Measurements from ENCODE around the gene CELF1. TPM values are rescaled to one million over a fixed set of nuclear protein-coding genes. Genes with fewer than 3 reads are reported as not detected.

The CELF1 gene
- total RNA-seq, 1 experiment from 2014 or later = 119 TPM

DNA sequence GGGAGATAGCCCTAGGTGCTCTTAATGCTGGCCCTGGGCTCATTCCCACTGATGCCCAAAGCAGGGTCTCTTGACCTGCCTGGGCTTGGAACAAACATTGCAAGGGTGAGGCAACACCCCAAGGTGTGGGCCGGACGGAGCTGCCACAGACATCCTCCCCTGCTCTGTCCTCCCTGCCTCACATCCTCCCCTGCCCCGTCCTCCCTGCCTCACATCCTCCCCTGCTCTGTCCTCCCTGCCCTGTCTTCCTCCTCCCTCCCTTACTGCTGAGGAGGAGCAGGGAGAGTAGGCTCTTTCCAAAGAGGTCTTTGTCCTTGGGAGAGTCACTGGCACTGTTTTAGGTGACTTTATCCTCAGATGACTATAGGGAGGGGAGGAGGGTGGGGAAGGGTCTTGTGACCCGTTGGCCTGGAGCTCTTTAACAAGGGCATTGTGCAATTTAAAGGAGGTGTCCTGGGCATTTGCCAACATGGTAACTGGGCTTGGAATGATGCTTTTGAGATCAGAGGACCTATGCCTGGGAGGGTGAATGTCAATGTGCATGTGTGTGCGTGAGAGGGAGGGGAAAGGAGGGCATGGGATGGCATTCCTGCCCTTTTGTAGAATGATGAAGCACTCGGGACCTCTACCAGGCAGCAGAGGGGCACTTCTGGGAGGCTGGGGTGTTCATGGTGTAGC, 34.2 kb upstream of the CELF1 start:
- no peak overlapping the region for H3K4me3 ChIP-seq (ENCODE audit: insufficient read depth, low read depth, low read length)
- H3K36me3 ChIP-seq (replicated peaks; ENCODE audit: control insufficient read depth, insufficient read depth, low read length) = peaks cover 14% of the 10 kb centered on the region
- peaks cover 1% of the 10 kb centered on the region; the same call in 1 of the 2 replicates for H3K27me3 ChIP-seq (ENCODE audit: control insufficient read depth, insufficient read depth, low read length)
- peak; percentile 40 for DNase-seq

DNA sequence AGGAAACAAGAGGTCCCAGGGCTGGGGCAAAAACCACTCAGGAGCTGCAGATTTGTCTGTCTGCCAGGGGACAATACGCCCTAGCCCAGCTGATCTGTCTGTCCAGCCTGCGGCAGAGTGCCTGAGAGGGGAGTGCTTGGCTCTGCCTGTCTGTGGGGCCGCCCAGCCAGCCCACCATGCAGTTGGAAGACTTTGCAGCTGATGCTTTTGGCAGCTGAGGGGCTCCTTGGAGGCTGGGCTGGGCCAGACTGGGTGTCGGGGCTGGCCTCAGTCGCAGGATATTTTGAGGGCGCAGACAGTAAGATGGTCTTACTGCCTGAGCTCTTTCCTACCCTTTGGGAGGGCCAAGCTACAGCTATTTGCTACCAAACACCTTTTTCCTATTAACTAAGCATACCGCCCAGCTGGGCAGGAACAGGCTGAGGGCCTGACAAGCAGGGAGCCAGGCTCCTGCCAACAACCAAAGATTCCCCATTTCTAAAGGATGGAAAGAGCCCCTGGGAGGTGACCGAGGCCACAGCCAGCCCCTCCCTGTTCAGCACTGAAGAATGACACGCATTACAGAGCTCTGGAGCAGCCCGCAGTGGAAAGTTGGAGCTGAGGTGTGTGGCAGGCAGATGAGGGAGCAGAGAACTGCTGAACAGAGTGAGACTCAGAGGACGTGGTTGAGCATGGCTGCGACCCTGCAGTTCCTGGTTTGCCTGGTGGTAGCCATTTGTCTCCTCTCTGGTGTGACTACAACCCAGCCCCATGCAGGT, 33.3 kb upstream of the CELF1 start, which contains the start of gene FAM180B:
Gene FAM180B (plus strand): TSS at position 581 of the 758 bp plus-strand sequence. CDS start 91 bp downstream, at position 672.
- Histone ChIP-seq H3K36me3 (replicated peaks; ENCODE audit: control insufficient read depth, insufficient read depth, low read length) (peaks cover 23% of the 10 kb centered on the region), H3K4me3 (ENCODE audit: insufficient read depth, low read depth, low read length) (no peak within 1 kb of the TSS), H3K27me3 (ENCODE audit: control insufficient read depth, insufficient read depth, low read length) (no peaks in the 10 kb centered on the region)
- peak; percentile 54 for DNase-seq

DNA sequence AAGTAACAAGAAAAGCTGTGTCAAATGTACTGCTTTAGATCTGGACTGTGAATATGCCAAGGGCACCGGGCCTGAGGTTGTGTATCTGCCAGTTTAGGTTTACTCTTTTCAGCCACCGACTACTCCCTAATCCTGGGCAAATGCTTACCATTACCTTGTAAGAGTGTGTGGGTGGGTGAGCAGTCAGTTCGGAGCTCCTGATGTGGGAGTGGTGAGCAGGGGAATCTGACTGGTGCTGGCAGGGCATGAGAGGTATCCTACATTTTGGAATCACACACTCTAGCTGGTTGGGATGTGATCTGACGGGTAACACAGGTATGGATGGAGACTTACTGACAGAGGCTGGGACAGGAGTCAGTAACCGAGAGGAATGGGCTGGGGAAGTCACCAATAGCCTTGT, 30.9 kb upstream of the CELF1 start:
- Histone ChIP-seq H3K27me3 (ENCODE audit: control insufficient read depth, insufficient read depth, low read length) (no peaks in the 10 kb centered on the region), H3K36me3 (replicated peaks; ENCODE audit: control insufficient read depth, insufficient read depth, low read length) (peaks cover 30% of the 10 kb centered on the region), H3K4me3 (ENCODE audit: insufficient read depth, low read depth, low read length) (no peak overlapping the region)
- no peak for DNase-seq

DNA sequence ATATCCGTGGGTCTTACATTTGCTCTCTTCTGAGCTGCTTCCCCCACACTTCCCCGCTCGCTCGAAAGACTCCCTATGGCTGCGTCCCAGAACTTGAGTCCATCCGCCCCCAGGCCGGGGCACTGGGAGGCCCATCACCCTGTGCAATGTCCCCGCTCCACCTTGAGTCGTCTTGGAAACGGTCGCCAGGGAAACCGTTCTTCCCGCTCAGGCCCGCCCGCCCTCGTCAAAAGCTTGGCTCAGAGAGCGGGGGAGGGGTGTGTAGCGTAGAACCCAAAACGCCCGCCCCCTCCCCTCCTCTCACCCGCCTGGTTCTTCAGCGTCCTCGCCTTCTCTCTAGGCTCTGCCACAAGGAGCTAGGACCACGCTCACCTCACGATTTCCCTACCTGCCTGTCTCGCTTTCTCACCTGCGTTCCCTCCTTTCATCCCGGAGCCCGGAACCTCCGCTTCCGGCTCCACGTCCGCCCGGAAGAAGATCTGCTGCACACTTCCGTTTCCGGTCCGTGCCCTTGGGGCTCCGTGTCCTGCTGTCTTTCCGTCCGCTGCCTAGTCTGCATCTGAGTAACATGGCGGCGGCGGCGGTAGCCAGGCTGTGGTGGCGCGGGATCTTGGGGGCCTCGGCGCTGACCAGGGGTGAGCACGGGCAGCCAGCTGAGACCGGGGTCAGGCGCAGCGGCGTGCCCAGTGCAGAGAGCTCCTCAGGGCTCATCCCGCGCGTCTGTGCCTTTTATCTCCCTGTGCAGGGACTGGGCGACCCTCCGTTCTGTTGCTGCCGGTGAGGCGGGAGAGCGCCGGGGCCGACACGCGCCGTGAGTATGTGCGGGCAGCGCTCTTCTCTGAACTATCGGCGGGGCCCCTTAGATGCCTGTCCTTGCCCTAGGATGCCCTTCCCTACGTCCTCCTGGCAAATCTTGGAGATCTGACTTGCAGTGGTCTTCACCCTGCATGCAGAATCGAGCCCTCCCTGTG, 25.9 kb upstream of the CELF1 start, which contains the start of the genes KBTBD4 and NDUFS3:
Gene KBTBD4 (minus strand): TSS at position 447 of the 971 bp plus-strand sequence. CDS start 19 bp downstream, at position 428.
Gene NDUFS3 (plus strand): TSS at position 551 of the 971 bp plus-strand sequence. CDS start 18 bp downstream, at position 569.
- peak within 1 kb of the TSS; percentile 99 for H3K4me3 ChIP-seq (ENCODE audit: insufficient read depth, low read depth, low read length)
- H3K27me3 ChIP-seq (ENCODE audit: control insufficient read depth, insufficient read depth, low read length) = no peaks in the 10 kb centered on the region
- peaks cover 32% of the 10 kb centered on the region for H3K36me3 ChIP-seq (replicated peaks; ENCODE audit: control insufficient read depth, insufficient read depth, low read length)
- DNase-seq = peak; percentile 95

DNA sequence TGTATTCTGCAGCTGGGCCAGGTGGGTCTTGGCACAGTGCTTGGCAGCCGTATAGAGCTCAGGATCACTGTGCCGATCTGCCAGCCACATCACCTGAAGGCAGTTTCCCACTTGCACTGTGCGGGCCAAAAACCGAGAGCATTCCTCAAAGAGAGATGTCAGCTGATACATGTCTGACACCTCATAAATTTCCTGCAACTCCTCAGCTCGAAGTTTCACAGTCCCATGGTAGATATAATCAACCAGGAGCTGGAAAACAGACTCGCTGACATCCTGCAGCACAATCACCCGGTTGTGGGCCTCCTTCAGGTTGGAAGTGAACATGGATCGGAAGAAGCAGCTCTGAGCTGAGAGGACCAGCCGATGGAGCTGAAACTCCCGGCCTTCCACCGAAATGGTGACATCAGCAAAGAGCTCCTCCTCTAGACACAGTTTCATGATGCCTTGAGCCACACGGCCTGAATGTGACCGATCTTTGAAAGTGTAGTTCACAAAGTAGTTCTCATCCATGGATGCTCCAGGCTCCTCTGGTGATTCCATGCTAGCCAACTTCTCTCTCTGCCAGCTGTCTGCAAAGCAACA, 24.6 kb upstream of the CELF1 start:
- no peak overlapping the region for H3K4me3 ChIP-seq (ENCODE audit: insufficient read depth, low read depth, low read length)
- DNase-seq = peak; percentile 13
- no peaks in the 10 kb centered on the region for H3K27me3 ChIP-seq (ENCODE audit: control insufficient read depth, insufficient read depth, low read length)
- H3K36me3 ChIP-seq (replicated peaks; ENCODE audit: control insufficient read depth, insufficient read depth, low read length) = peaks cover 36% of the 10 kb centered on the region

GRCh38 chr11:47573321-47573720, 20.4 kb upstream of the CELF1 start:
- no peak overlapping the region for H3K4me3 ChIP-seq (ENCODE audit: insufficient read depth, low read depth, low read length)
- no peak for DNase-seq
- no peaks in the 10 kb centered on the region for H3K27me3 ChIP-seq (ENCODE audit: control insufficient read depth, insufficient read depth, low read length)
- H3K36me3 ChIP-seq (replicated peaks; ENCODE audit: control insufficient read depth, insufficient read depth, low read length) = peaks cover 23% of the 10 kb centered on the region

GRCh38 chr11:47572715-47573255, 19.9 kb upstream of the CELF1 start:
- no peak overlapping the region for H3K4me3 ChIP-seq (ENCODE audit: insufficient read depth, low read depth, low read length)
- no peaks in the 10 kb centered on the region for H3K27me3 ChIP-seq (ENCODE audit: control insufficient read depth, insufficient read depth, low read length)
- no peak for DNase-seq
- H3K36me3 ChIP-seq (replicated peaks; ENCODE audit: control insufficient read depth, insufficient read depth, low read length) = peaks cover 22% of the 10 kb centered on the region

DNA sequence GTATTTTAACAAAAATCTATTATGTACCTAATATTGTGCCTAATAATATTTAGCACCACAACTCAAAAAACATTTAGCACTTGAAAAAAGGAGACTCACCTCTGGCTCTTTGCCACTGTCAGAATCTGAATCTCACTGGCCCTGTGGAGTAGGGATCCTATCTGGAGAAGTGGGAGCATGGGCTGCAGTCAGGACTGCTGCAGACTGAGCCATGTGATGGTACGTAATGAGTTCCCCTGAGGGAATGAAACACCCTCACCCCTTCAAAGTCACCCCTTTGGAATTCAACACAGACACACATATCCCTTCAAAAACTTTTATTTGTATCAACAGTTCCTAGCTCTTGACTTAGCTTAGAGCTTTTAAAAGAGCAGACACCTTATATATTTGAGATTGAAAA, 19.0 kb upstream of the CELF1 start:
- Histone ChIP-seq H3K36me3 (replicated peaks; ENCODE audit: control insufficient read depth, insufficient read depth, low read length) (peaks cover 19% of the 10 kb centered on the region), H3K4me3 (ENCODE audit: insufficient read depth, low read depth, low read length) (no peak overlapping the region), H3K27me3 (ENCODE audit: control insufficient read depth, insufficient read depth, low read length) (no peaks in the 10 kb centered on the region)
- DNase-seq = no peak

- DNase-seq = no peak
- peaks cover 19% of the 10 kb centered on the region for H3K36me3 ChIP-seq (replicated peaks; ENCODE audit: control insufficient read depth, insufficient read depth, low read length)
- H3K4me3 ChIP-seq (ENCODE audit: insufficient read depth, low read depth, low read length) = no peak overlapping the region
- H3K27me3 ChIP-seq (ENCODE audit: control insufficient read depth, insufficient read depth, low read length) = no peaks in the 10 kb centered on the region
Measured at GRCh38 chr11:47571357-47571729, 18.4 kb upstream of the CELF1 start.

DNA sequence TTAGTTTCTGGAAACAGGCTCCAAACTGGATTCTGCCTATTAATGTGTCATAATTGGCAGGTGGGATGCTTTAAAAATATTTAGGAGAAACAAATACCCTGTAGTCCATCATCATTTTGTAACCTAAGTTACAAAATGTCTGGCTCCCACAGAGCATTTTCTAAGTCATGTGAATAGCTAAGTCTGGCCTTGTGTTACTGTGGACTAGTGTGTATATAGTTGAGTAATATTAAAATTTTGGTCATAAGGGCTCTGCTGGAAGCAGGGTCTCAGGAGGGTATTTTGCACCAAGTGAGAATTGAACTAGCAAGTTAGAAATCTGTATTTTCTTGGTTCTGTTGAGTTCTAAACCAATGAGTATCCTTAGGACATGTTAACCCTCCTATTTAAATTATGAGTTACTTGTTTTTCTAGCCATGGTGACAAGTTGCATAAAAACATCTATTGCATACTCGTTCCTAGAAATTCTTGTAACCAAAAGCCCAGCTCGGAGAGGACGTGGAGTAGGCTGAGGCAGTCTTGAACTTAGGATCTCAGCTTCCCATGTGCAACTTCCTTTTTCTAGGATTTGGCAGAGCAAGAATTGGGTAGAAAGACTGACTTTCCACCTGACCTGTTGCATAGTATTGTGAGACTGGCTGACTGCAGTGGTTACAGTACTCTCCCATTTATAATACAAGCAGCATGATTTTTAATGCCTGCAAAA, 17.9 kb upstream of the CELF1 start:
- Histone ChIP-seq H3K27me3 (ENCODE audit: control insufficient read depth, insufficient read depth, low read length) (peaks cover under 1% of the 10 kb centered on the region; the same call in 1 of the 2 replicates), H3K4me3 (ENCODE audit: insufficient read depth, low read depth, low read length) (no peak overlapping the region), H3K36me3 (replicated peaks; ENCODE audit: control insufficient read depth, insufficient read depth, low read length) (peaks cover 19% of the 10 kb centered on the region)
- no peak for DNase-seq

DNA sequence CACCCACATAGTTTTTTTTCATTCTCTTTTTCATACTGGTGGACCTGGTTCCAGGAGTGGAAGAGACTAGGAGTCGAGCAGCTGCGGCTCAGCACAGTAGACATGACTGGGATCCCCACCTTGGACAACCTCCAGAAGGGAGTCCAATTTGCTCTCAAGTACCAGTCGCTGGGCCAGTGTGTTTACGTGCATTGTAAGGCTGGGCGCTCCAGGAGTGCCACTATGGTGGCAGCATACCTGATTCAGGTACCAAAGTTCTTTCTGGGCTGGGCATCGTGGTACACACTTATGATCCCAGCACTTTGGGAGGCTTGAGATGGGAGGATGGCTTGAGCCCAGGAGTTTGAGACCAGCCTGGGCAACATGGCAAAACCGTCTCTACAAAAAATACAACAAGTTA, 16.7 kb upstream of the CELF1 start:
- Histone ChIP-seq H3K36me3 (replicated peaks; ENCODE audit: control insufficient read depth, insufficient read depth, low read length) (peaks cover 18% of the 10 kb centered on the region), H3K4me3 (ENCODE audit: insufficient read depth, low read depth, low read length) (no peak overlapping the region), H3K27me3 (ENCODE audit: control insufficient read depth, insufficient read depth, low read length) (peaks cover 4% of the 10 kb centered on the region; the same call in 1 of the 2 replicates)
- DNase-seq = no peak

GRCh38 chr11:47566149-47566698, 13.3 kb upstream of the CELF1 start:
- peaks cover 2% of the 10 kb centered on the region for H3K36me3 ChIP-seq (replicated peaks; ENCODE audit: control insufficient read depth, insufficient read depth, low read length)
- H3K27me3 ChIP-seq (ENCODE audit: control insufficient read depth, insufficient read depth, low read length) = peaks cover 4% of the 10 kb centered on the region; the same call in 1 of the 2 replicates
- DNase-seq = no peak
- H3K4me3 ChIP-seq (ENCODE audit: insufficient read depth, low read depth, low read length) = peak overlapping the region; percentile 85
